Smooth muscle cell (in vitro differentiated cells): ENCODE measurements around the gene PGLYRP4. TPM values are rescaled to one million over a fixed set of nuclear protein-coding genes. Genes with fewer than 3 reads are reported as not detected.

ENCODE experiments used
- DNase-seq: peaks from one replicate; lab custom pipeline; 2025; ENCODE audit not compliant: unreplicated experiment; lab: John Stamatoyannopoulos, UW
- H2AFZ ChIP-seq: fragments of 200-600 bp; sonication (generic); 2 replicates; pipeline ENCODE4 v1.6.0; 2016; ENCODE audit warnings: antibody characterized with exemption, low read depth, mild to moderate bottlenecking
- H3F3A ChIP-seq: fragments of 200-600 bp; sonication (generic); 2 replicates; pipeline ENCODE4 v1.6.0; 2017; ENCODE audit warnings: antibody characterized with exemption, low read depth
- H3K27ac ChIP-seq: fragments of 200-600 bp; sonication (generic); 2 replicates; pipeline ENCODE4 v1.5.1; 2016; ENCODE audit warnings: low read depth, mild to moderate bottlenecking
- H3K27me3 ChIP-seq: fragments of 200-600 bp; sonication (generic); 2 replicates; pipeline ENCODE4 v1.6.1; 2016; ENCODE audit warnings: low read depth, mild to moderate bottlenecking
- H3K36me3 ChIP-seq: fragments of 200-600 bp; sonication (generic); 2 replicates; pipeline ENCODE4 v1.5.1; 2016; ENCODE audit warnings: low read depth
- H3K4me1 ChIP-seq: fragments of 200-600 bp; sonication (generic); 2 replicates; pipeline ENCODE4 v1.5.1; 2016; ENCODE audit warnings: low read depth
- H3K4me2 ChIP-seq: fragments of 200-600 bp; sonication (generic); 2 replicates; pipeline ENCODE4 v1.6.0; 2016; ENCODE audit warnings: mild to moderate bottlenecking
- H3K4me3 ChIP-seq: fragments of 200-600 bp; sonication (generic); 2 replicates; pipeline ENCODE4 v1.5.1; 2016; ENCODE audit warnings: mild to moderate bottlenecking
- H3K79me2 ChIP-seq: fragments of 200-600 bp; sonication (generic); 2 replicates; pipeline ENCODE4 v1.6.0; 2016; ENCODE audit warnings: low read depth, mild to moderate bottlenecking
- H3K9ac ChIP-seq: fragments of 200-600 bp; sonication (generic); 2 replicates; pipeline ENCODE4 v1.6.0; 2016; ENCODE audit warnings: low read depth
- H3K9me3 ChIP-seq: fragments of 200-600 bp; sonication (generic); replicated peaks from 2 replicates; pipeline ENCODE4 v1.5.1; 2016; ENCODE audit warnings: low read depth
- H4K20me1 ChIP-seq: fragments of 200-600 bp; sonication (generic); 2 replicates; pipeline ENCODE4 v1.6.0; 2016; ENCODE audit warnings: low read depth
- CTCF ChIP-seq: fragments of 200-600 bp; sonication (generic); IDR thresholded peaks from 2 replicates; pipeline ENCODE4 v1.5.1; 2017; ENCODE audit warnings: borderline replicate concordance, mild to moderate bottlenecking, antibody characterized with exemption; ENCODE audit not compliant: insufficient read depth, poor library complexity, severe bottlenecking
- WGBS: methylation state at CpG from one replicate; pipeline ENCODE4 v1.1.7; 2016; ENCODE audit warnings: low lambda C conversion rate; 5-methylcytosine and 5-hydroxymethylcytosine counted together
- polyA plus RNA-seq: library from polyadenylated mRNA; unstranded; fragments of >200 nt; fragmentation: Nextera tagmentation; extraction: Ambion mirVana; gene quantifications from 2 replicates; pipeline ENCODE4 v1.2.1, GENCODE V29; 2016
- total RNA-seq: library from RNA; depleted of rRNA; stranded (reverse); fragments of >200 nt; gene quantifications from 2 replicates; pipeline ENCODE4 v1.2.3, GENCODE V29; 2014

Gene PGLYRP4
- total RNA-seq (0.54 and 1.1 TPM in 2 replicates), polyA plus RNA-seq (0.43 and 0.64 TPM in 2 replicates)

GRCh38 chr1:153348511-153349362 is at the start of gene PGLYRP4:
Gene PGLYRP4 (minus strand): TSS chr1:153348841. CDS start chr1:153347932, 909 bp downstream.
- Histone ChIP-seq H3K27me3 (peaks cover 14% of the 10 kb centered on the region), H2AFZ (no peak within 1 kb of the TSS), H3F3A (no peaks in the 10 kb centered on the region), H3K9ac (no peak within 1 kb of the TSS), H3K4me3 (no peak within 1 kb of the TSS), H3K4me2 (no peak within 1 kb of the TSS), H3K36me3 (no peaks in the 10 kb centered on the region), H3K9me3 (no peaks in the 10 kb centered on the region), H3K4me1 (no peaks in the 10 kb centered on the region), H3K79me2 (no peaks in the 10 kb centered on the region), H3K27ac (no peak within 1 kb of the TSS), H4K20me1 (no peaks in the 10 kb centered on the region)
- no peak for TF ChIP-seq CTCF
- no peak for DNase-seq
- 56% methylated on average over 9 of the region's 10 CpGs for WGBS

DNA sequence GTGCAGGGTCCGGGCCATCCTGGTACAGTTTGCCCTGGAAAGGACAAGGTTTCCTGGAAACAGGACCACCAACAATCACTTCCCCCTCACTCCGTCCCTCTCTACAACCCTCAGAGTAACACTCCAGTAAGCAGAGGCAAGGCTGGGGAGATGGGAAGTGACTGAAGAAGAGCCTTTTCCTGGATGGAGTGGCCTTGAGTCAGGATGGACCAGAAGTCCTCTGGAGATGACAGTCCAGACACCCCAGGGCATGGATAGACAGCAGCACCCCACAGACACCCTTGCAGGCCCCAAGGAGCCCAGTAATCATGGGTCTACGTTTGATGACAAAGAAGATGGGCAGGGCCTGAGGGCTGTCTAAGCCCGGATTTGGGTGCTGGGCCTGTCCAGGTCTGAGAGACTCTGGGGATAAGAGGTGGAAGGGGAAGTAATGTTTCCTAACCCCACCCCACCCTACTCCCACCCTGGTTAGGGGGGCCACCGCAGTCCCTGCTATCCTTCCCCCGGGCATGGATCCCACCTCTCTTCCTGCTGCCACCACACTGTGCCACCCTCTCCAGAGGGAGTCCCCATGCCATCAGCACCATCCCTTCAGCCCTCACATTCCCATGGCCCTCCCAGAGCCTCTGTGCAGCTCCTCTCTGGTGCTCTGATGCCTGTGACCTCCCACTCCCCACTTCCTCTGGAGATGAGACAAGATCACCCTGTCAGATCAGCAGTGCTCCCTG is 49.4 kb upstream of the PGLYRP4 start:
- Histone ChIP-seq H3K9ac (no peak overlapping the region), H3K4me2 (no peak overlapping the region), H3K4me1 (no peaks in the 10 kb centered on the region), H3K9me3 (no peaks in the 10 kb centered on the region), H3K27me3 (no peaks in the 10 kb centered on the region), H3K27ac (no peak overlapping the region), H3K4me3 (no peak overlapping the region), H3K36me3 (no peaks in the 10 kb centered on the region), H3K79me2 (no peaks in the 10 kb centered on the region), H4K20me1 (no peaks in the 10 kb centered on the region), H2AFZ (no peak overlapping the region), H3F3A (no peaks in the 10 kb centered on the region)
- 78% methylated on average over 6 of the region's 6 CpGs for WGBS
- no peak for TF ChIP-seq CTCF
- DNase-seq = no peak

- Histone ChIP-seq H3F3A (no peaks in the 10 kb centered on the region), H3K4me3 (no peak overlapping the region), H4K20me1 (no peaks in the 10 kb centered on the region), H3K9me3 (no peaks in the 10 kb centered on the region), H2AFZ (no peak overlapping the region), H3K36me3 (no peaks in the 10 kb centered on the region), H3K27ac (no peak overlapping the region), H3K4me1 (no peaks in the 10 kb centered on the region), H3K27me3 (no peaks in the 10 kb centered on the region), H3K9ac (no peak overlapping the region), H3K79me2 (no peaks in the 10 kb centered on the region), H3K4me2 (no peak overlapping the region)
- DNase-seq = no peak
- 87% methylated on average over 19 of the region's 19 CpGs for WGBS
- TF ChIP-seq CTCF = no peak
These were observed 48.6 kb upstream of the PGLYRP4 start for GRCh38 chr1:153397051-153397923.
